ENCODE measurements around the gene ADAMTS20.

- TF ChIP-seq CTCF (IDR thresholded peaks at IDR 0.05) (no peak), POLR2A (IDR thresholded peaks at IDR 0.05) (no peak), EP300 (IDR thresholded peaks at IDR 0.05) (no peak)
These were observed 123.9 kb downstream of the ADAMTS20 start for GRCh38 chr12:43428088-43428600.
